Astrocyte (in vitro differentiated cells and primary cell): ENCODE results near the gene DERA. TPM values are rescaled to one million over a fixed set of nuclear protein-coding genes. Genes with fewer than 3 reads are reported as not detected.
"Not testable (repeated sequence)": the region's sequence is repeated elsewhere in the genome, so short reads cannot be mapped to it uniquely, and the experiment has no call there.

Experiments used
- DNase-seq: peaks from one replicate; pipeline ENCODE4 v3.0.0-alpha.2; 2010; ENCODE audit warnings: low read depth
- FAIRE-seq: peaks from 2 replicates; lab custom pipeline; 2011; peaks lifted over from hg19 to GRCh38; lab: Jason Lieb, UNC
- H2AFZ ChIP-seq: 2 replicates; pipeline ENCODE4 v1.6.0; 2012; ENCODE audit warnings: low read depth, low read length, inconsistent platforms
- H3K27ac ChIP-seq: 2 replicates; pipeline ENCODE4 v1.5.1; 2011; ENCODE audit warnings: low read depth, low read length, inconsistent platforms
- H3K27me3 ChIP-seq: 2 replicates; pipeline ENCODE4 v1.6.0; 2011; ENCODE audit warnings: low read length, inconsistent platforms; ENCODE audit not compliant: insufficient read depth
- H3K36me3 ChIP-seq: 2 replicates; pipeline ENCODE4 v1.5.1; 2011; ENCODE audit warnings: low read length, inconsistent platforms; ENCODE audit not compliant: insufficient read depth
- H3K4me1 ChIP-seq: 2 replicates; pipeline ENCODE4 v1.5.1; 2011; ENCODE audit warnings: low read length, inconsistent platforms; ENCODE audit not compliant: insufficient read depth
- H3K4me2 ChIP-seq: 2 replicates; pipeline ENCODE4 v1.6.0; 2012; ENCODE audit warnings: low read length, inconsistent platforms
- H3K4me3 ChIP-seq: 2 replicates; pipeline ENCODE4 v1.5.1; 2011; ENCODE audit warnings: low read depth, mild to moderate bottlenecking, low read length, inconsistent platforms; ENCODE audit not compliant: insufficient read depth
- H3K79me2 ChIP-seq: 2 replicates; pipeline ENCODE4 v1.6.0; 2012; ENCODE audit warnings: mild to moderate bottlenecking, low read length, inconsistent platforms; ENCODE audit not compliant: insufficient read depth
- H3K9ac ChIP-seq: 2 replicates; pipeline ENCODE4 v1.6.0; 2012; ENCODE audit warnings: mild to moderate bottlenecking, low read length, inconsistent platforms
- H3K9me3 ChIP-seq: 2 replicates; pipeline ENCODE4 v1.5.1; 2012; ENCODE audit warnings: low read depth, mild to moderate bottlenecking, low read length, inconsistent platforms; ENCODE audit not compliant: insufficient read depth
- H4K20me1 ChIP-seq: 2 replicates; pipeline ENCODE4 v1.6.0; 2012; ENCODE audit warnings: low read length, inconsistent platforms; ENCODE audit not compliant: insufficient read depth
- H3K27ac Mint-ChIP-seq: one replicate; pipeline ENCODE4 v1.8.0; 2021; ENCODE audit warnings: mild to moderate bottlenecking, mixed read lengths; ENCODE audit not compliant: unreplicated experiment
- H3K27me3 Mint-ChIP-seq: one replicate; pipeline ENCODE4 v1.8.0; 2021; ENCODE audit warnings: low read depth, mixed read lengths; ENCODE audit not compliant: unreplicated experiment
- H3K36me3 Mint-ChIP-seq: one replicate; pipeline ENCODE4 v1.8.0; 2021; ENCODE audit warnings: low read depth, mixed read lengths; ENCODE audit not compliant: unreplicated experiment
- H3K4me1 Mint-ChIP-seq: one replicate; pipeline ENCODE4 v1.8.0; 2021; ENCODE audit warnings: low read depth, mixed read lengths; ENCODE audit not compliant: unreplicated experiment
- H3K4me3 Mint-ChIP-seq: one replicate; pipeline ENCODE4 v1.8.0; 2021; ENCODE audit warnings: mild to moderate bottlenecking, moderate library complexity, mixed read lengths; ENCODE audit not compliant: unreplicated experiment
- H3K9me3 Mint-ChIP-seq: one replicate; pipeline ENCODE4 v1.8.0; 2021; ENCODE audit warnings: mild to moderate bottlenecking, mixed read lengths; ENCODE audit not compliant: unreplicated experiment
- EZH2 ChIP-seq: IDR thresholded peaks from 2 replicates; pipeline ENCODE4 v1.6.1; 2012; ENCODE audit warnings: mild to moderate bottlenecking, low read length, inconsistent platforms; ENCODE audit not compliant: insufficient read depth
- total RNA-seq: library from RNA; stranded (reverse); gene quantifications from 2 replicates; pipeline ENCODE4 v1.2.1, GENCODE V29; 2021
- TF ChIP-seq, protein P1 (sequence below): IDR thresholded peaks from 2 replicates; pipeline ENCODE4 v1.5.1; 2011; ENCODE audit warnings: low read depth, mild to moderate bottlenecking, inconsistent platforms, low read length, moderate library complexity; ENCODE audit not compliant: insufficient read depth

DERA gene
- total RNA-seq, 1 donor from 2014 or later = 40.1 TPM

GRCh38 chr12:16056910-16057309 lies 145.8 kb downstream of the DERA start:
- Mint-ChIP-seq H3K4me3 (no peak overlapping the region), H3K4me1 (no peaks in the 10 kb centered on the region), H3K27me3 (no peaks in the 10 kb centered on the region), H3K9me3 (peaks cover 4% of the 10 kb centered on the region), H3K27ac (no peak overlapping the region), H3K36me3 (no peaks in the 10 kb centered on the region)
- Histone ChIP-seq H3K79me2 (no peaks in the 10 kb centered on the region), H2AFZ (no peak overlapping the region), H3K4me1 (no peaks in the 10 kb centered on the region), H3K27ac (no peak overlapping the region), H3K9me3 (no peaks in the 10 kb centered on the region), H3K4me3 (no peak overlapping the region), H4K20me1 (no peaks in the 10 kb centered on the region), H3K27me3 (no peaks in the 10 kb centered on the region), H3K4me2 (no peak overlapping the region), H3K9ac (no peak overlapping the region), H3K36me3 (no peaks in the 10 kb centered on the region)
- FAIRE-seq (no peak), DNase-seq (no peak)
- TF ChIP-seq EZH2 = no peak
- TF ChIP-seq, protein P1, sequence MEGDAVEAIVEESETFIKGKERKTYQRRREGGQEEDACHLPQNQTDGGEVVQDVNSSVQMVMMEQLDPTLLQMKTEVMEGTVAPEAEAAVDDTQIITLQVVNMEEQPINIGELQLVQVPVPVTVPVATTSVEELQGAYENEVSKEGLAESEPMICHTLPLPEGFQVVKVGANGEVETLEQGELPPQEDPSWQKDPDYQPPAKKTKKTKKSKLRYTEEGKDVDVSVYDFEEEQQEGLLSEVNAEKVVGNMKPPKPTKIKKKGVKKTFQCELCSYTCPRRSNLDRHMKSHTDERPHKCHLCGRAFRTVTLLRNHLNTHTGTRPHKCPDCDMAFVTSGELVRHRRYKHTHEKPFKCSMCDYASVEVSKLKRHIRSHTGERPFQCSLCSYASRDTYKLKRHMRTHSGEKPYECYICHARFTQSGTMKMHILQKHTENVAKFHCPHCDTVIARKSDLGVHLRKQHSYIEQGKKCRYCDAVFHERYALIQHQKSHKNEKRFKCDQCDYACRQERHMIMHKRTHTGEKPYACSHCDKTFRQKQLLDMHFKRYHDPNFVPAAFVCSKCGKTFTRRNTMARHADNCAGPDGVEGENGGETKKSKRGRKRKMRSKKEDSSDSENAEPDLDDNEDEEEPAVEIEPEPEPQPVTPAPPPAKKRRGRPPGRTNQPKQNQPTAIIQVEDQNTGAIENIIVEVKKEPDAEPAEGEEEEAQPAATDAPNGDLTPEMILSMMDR = no peak

GRCh38 chr12:16057351-16057751 lies 146.2 kb downstream of the DERA start:
- not testable (repeated sequence) for H3K9me3 Mint-ChIP-seq, H3K4me3 Mint-ChIP-seq, H3K9ac ChIP-seq, H2AFZ ChIP-seq, FAIRE-seq, H3K36me3 Mint-ChIP-seq, H3K79me2 ChIP-seq, H3K4me2 ChIP-seq, H3K27me3 Mint-ChIP-seq, H3K27me3 ChIP-seq, H3K27ac ChIP-seq, H3K27ac Mint-ChIP-seq, H3K4me1 Mint-ChIP-seq, H3K4me1 ChIP-seq, H3K4me3 ChIP-seq, H3K36me3 ChIP-seq, DNase-seq, H4K20me1 ChIP-seq, H3K9me3 ChIP-seq

DNA sequence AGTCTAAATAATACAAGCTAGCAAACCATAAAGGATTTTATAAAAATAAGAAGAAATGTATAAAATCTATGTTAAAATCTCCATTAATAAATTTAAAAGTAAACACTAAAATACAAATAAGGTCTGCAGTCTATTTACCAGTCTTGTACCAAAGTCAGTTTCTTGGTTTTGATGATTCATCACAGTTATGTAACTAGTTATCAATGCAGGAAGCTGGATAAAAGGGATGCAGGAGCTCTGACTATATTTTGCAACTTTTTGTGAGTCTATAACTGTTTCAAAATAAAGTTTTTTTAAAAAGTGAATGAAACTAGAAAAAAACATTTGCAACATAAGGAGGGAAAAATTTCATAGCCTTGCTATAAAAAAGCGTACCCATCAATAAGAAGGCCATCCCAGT lies 151.5 kb downstream of the DERA start:
- TF ChIP-seq EZH2 = no peak
- TF ChIP-seq, protein P1 = no peak
- Histone ChIP-seq H3K9me3 (no peaks in the 10 kb centered on the region), H3K36me3 (no peaks in the 10 kb centered on the region), H3K9ac (no peak overlapping the region), H3K4me1 (no peaks in the 10 kb centered on the region), H4K20me1 (no peaks in the 10 kb centered on the region), H3K79me2 (no peaks in the 10 kb centered on the region), H2AFZ (no peak overlapping the region), H3K27ac (no peak overlapping the region), H3K4me3 (no peak overlapping the region), H3K4me2 (no peak overlapping the region), H3K27me3 (no peaks in the 10 kb centered on the region)
- DNase-seq = peak; percentile 33
- Mint-ChIP-seq H3K9me3 (peaks cover 2% of the 10 kb centered on the region), H3K27me3 (no peaks in the 10 kb centered on the region), H3K36me3 (no peaks in the 10 kb centered on the region), H3K4me3 (no peak overlapping the region), H3K27ac (no peak overlapping the region), H3K4me1 (no peaks in the 10 kb centered on the region)
- FAIRE-seq = no peak
